Measurements from ENCODE around the gene GINM1. TPM values are rescaled to one million over a fixed set of nuclear protein-coding genes. Genes with fewer than 3 reads are reported as not detected.

GINM1 gene
- total and polyA plus RNA-seq, 2 of the 8 experiments (the other 6 are each of a cell fraction or from before 2014, with no cell fraction given): 5.1 to 21.6 TPM

GRCh38 chr6:149567945-149568585 lies 1.9 kb downstream of the GINM1 start:
- Histone ChIP-seq H4K8ac (ENCODE audit: extremely low read depth, insufficient read depth, low read length) (no peak overlapping the region), H3K27ac (ENCODE audit: low read depth, low read length) (no peak overlapping the region), H4K5ac (ENCODE audit: insufficient read length, low read depth, low read length) (no peak overlapping the region), H3K4me2 (ENCODE audit: insufficient read depth in 1 of 2, low read depth in 2 of 2, low read length in 2 of 2) (no peak overlapping the region; a peak in 1 of 4 replicates), H2BK120ac (replicated peaks; ENCODE audit: low read depth, low read length) (no peak overlapping the region), H3K9ac (replicated peaks in 1 of 4; ENCODE audit: extremely low read depth in 1 of 4, low read depth in 3 of 4, low read length in 3 of 4) (peak overlapping the region in 1 of 4 experiments; percentile 11; a peak in 1 of 7 replicates), H3K27me3 (replicated peaks in 1 of 4; ENCODE audit: control insufficient read depth in 3 of 4, extremely low read depth in 1 of 4, insufficient read depth in 3 of 4, low read length in 3 of 4) (no peaks in the 10 kb centered on the region), H2BK15ac (ENCODE audit: low read length) (no peak overlapping the region), H2BK20ac (ENCODE audit: low read length) (no peak overlapping the region), H3K79me1 (ENCODE audit: low read depth, low read length) (no peaks in the 10 kb centered on the region), H3K9me3 (ENCODE audit: insufficient read depth in 2 of 2, low read depth in 1 of 2, low read length in 1 of 2) (no peaks in the 10 kb centered on the region), H4K91ac (replicated peaks; ENCODE audit: insufficient read length, low read length) (no peak overlapping the region), H2AFZ (ENCODE audit: low read length) (no peak overlapping the region), H3K4me1 (replicated peaks in 1 of 4; ENCODE audit: control insufficient read depth in 3 of 4, insufficient read depth in 4 of 4, low read length in 3 of 4) (no peaks in the 10 kb centered on the region; a peak in 1 of 7 replicates), H3K4ac (replicated peaks; ENCODE audit: insufficient read length, low read depth, low read length) (no peak overlapping the region), H3K23ac (ENCODE audit: insufficient read length) (no peak overlapping the region), H2BK5ac (ENCODE audit: low read depth, low read length) (no peak overlapping the region), H3K18ac (ENCODE audit: extremely low read depth, low read length) (no peak overlapping the region), H2BK12ac (ENCODE audit: low read depth, low read length) (no peak overlapping the region), H2AK5ac (ENCODE audit: low read depth, low read length) (no peak overlapping the region), H3K79me2 (ENCODE audit: control insufficient read depth in 1 of 2, insufficient read depth in 2 of 2, low read length in 2 of 2) (peaks cover 6 to 51% of the 10 kb centered on the region in 2 experiments), H4K20me1 (replicated peaks in 1 of 2; ENCODE audit: control insufficient read depth in 1 of 2, insufficient read depth in 2 of 2, low read length in 2 of 2) (peaks cover 0 to 8% of the 10 kb centered on the region in 2 experiments), H3K56ac (replicated peaks; ENCODE audit: insufficient read length, low read depth, low read length) (no peak overlapping the region), H3K23me2 (ENCODE audit: low read depth, low read length) (peaks cover 2% of the 10 kb centered on the region; the same call in 1 of the 2 replicates), H3K14ac (ENCODE audit: insufficient read length) (no peak overlapping the region), H3K4me3 (ENCODE audit: extremely low read depth in 1 of 4, insufficient read depth in 2 of 4, low read depth in 3 of 4, low read length in 4 of 4) (0 out of 8 replicates have a peak overlapping the region, but pooled peaks of 1 of the 4 experiments have one; percentile 100), H3K36me3 (ENCODE audit: control insufficient read depth in 2 of 4, insufficient read depth in 4 of 4, low read length in 3 of 4) (0 out of 8 replicates have a peak, but pooled peaks cover 0 to 4% (median 0%) of the 10 kb centered on the region in 4 experiments)
- POLR2A ChIA-PET (ENCODE audit: partially characterized antibody): interaction anchor here (1.1 to 2.8 kb wide), 2 partner anchors 17 to 22 kb away, joined by 3 to 25 read pairs; partner anchors contain the start of gene PPIL4
- WGBS, 2 experiments (ENCODE audit: extremely low coverage in 1 of 2, insufficient coverage in 1 of 2, insufficient read length in 1 of 2, insufficient replicate concordance in 2 of 2, low coverage in 1 of 2, low lambda C conversion rate in 2 of 2, missing lambda C conversion rate in 1 of 2): 90% methylated on average over 7 of the region's 7 CpGs; no CpG with 5 or more reads in 1 of the 2 experiments
- FAIRE-seq (no peak), DNase-seq (ENCODE audit: low read depth in 1 of 2, low spot score in 2 of 2) (no peak)
- CTCF ChIA-PET (ENCODE audit: partially characterized antibody): interaction anchor here (0.7 to 1.3 kb wide), 3 partner anchors 25 to 234 kb away, joined by 3 to 5 read pairs (median 4); no protein-coding TSS in a partner anchor
- TF ChIP-seq NRF1 (IDR thresholded peaks at IDR 0.05; ENCODE audit: low read depth, low read length): no peak

Data from H1 (cell line).